Hepatocyte (in vitro differentiated cells): Measurements from ENCODE around the gene RPS6KA4.

Experiments
- CTCF ChIP-seq: fragments of 200-600 bp; sonication (generic); IDR thresholded peaks from 2 replicates; pipeline ENCODE4 v1.5.1; 2016; ENCODE audit warnings: antibody characterized with exemption, mild to moderate bottlenecking; ENCODE audit not compliant: poor library complexity
- EZH2 ChIP-seq: fragments of 200-600 bp; sonication (generic); IDR thresholded peaks from 2 replicates; pipeline ENCODE4 v1.6.1; 2016; ENCODE audit warnings: antibody characterized with exemption, mild to moderate bottlenecking, borderline replicate concordance

- TF ChIP-seq CTCF: no peak
- TF ChIP-seq EZH2: no peak
Observed at GRCh38 chr11:64401775-64402174, 42.8 kb downstream of the RPS6KA4 start.
